HL-60 (cell line): ENCODE measurements around the gene KIAA0232.

Experiments
- GABPA ChIP-seq: IDR thresholded peaks from 2 replicates; pipeline ENCODE4 v1.6.1; 2012; ENCODE audit warnings: low read depth
- POLR2AphosphoS5 ChIP-seq: IDR thresholded peaks from 2 replicates; pipeline ENCODE4 v1.6.1; 2012; ENCODE audit warnings: low read depth
- REST ChIP-seq: IDR thresholded peaks from 2 replicates; pipeline ENCODE4 v1.6.1; 2012; ENCODE audit warnings: low read depth; ENCODE audit not compliant: insufficient replicate concordance
- TF ChIP-seq, protein P1 (sequence below): IDR thresholded peaks from one replicate; pipeline ENCODE4 v1.5.1; 2011; ENCODE audit warnings: low read length, control low read depth, inconsistent platforms; ENCODE audit not compliant: insufficient read depth

DNA sequence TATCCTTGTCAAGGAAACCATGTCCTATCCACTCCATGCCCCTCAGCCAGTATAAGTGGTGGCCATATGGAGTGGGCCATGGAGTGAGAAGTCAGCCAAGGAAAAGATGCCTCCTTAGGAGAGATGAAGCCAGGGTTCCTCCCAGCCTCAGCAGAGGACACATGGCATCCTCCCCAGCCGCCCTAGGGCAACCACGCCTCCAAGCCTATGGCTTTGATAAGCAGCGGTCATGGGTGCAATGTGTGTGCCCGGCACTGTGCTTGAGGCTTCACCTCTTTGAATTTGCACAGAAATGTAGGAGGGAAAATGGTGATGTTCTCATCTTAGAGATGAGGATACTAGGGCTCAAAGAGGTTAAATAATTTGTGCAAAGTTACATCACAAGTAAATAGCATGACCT, 92.5 kb downstream of the KIAA0232 start:
- TF ChIP-seq POLR2AphosphoS5 = no peak
- no peak for TF ChIP-seq GABPA
- TF ChIP-seq, protein P1, sequence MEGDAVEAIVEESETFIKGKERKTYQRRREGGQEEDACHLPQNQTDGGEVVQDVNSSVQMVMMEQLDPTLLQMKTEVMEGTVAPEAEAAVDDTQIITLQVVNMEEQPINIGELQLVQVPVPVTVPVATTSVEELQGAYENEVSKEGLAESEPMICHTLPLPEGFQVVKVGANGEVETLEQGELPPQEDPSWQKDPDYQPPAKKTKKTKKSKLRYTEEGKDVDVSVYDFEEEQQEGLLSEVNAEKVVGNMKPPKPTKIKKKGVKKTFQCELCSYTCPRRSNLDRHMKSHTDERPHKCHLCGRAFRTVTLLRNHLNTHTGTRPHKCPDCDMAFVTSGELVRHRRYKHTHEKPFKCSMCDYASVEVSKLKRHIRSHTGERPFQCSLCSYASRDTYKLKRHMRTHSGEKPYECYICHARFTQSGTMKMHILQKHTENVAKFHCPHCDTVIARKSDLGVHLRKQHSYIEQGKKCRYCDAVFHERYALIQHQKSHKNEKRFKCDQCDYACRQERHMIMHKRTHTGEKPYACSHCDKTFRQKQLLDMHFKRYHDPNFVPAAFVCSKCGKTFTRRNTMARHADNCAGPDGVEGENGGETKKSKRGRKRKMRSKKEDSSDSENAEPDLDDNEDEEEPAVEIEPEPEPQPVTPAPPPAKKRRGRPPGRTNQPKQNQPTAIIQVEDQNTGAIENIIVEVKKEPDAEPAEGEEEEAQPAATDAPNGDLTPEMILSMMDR = no peak
- TF ChIP-seq REST = no peak
